GM12875 (cell line): ENCODE results near the gene EHMT2.

Experiments used
- H3K4me3 ChIP-seq: one replicate; pipeline ENCODE4 v1.5.1; 2011; ENCODE audit warnings: low read depth, low read length, control low read depth
- TF ChIP-seq, protein P1 (sequence below): IDR thresholded peaks from 2 replicates; pipeline ENCODE4 v1.5.1; 2011; ENCODE audit warnings: low read depth, mild to moderate bottlenecking, control low read depth, inconsistent platforms, low read length, moderate library complexity, borderline replicate concordance; ENCODE audit not compliant: insufficient read depth

Gene EHMT2

DNA sequence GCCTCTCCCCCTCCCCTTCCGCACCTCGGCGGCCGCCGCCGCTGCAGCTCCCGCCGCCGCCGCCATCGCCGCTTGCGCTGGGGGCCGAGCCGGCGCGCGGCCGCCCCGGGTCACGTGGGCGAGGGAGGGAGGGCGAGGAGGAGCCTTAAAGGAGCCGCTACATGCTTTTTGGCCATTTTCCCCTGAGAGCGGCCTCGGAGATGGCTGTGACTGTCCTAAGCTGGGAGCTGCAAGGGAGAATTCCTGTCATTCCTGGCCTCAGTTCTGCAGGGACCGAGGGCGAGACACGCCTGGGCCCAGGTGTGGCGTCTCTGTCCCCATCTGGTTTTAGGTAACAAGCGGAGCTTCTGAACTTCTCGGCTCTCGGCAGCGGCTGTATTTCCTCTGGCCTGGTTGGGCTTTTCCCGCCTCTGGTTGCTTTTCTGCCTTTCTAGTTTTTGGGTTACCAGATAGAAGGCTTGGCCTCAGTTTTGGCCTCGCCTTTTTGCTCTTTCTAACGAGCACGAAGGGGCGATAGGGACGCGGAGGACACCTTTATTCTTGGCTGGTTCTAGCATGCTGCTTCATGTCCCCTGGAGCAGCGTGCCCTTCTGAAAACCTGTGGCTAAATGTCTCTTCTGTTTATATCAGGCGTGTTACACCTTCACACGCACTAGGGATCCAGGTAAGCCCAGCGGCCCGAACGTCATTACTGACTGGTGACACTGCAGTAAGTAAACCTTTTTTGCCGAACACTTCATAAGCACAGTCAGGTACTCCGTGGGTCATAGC is at the start of gene EHMT2:
Gene EHMT2 (minus strand): TSS at position 87 of the 771 bp plus-strand sequence. CDS start 21 bp downstream, at position 66.
- H3K4me3 ChIP-seq, result peak within 1 kb of the TSS; percentile 70
- TF ChIP-seq, protein P1, sequence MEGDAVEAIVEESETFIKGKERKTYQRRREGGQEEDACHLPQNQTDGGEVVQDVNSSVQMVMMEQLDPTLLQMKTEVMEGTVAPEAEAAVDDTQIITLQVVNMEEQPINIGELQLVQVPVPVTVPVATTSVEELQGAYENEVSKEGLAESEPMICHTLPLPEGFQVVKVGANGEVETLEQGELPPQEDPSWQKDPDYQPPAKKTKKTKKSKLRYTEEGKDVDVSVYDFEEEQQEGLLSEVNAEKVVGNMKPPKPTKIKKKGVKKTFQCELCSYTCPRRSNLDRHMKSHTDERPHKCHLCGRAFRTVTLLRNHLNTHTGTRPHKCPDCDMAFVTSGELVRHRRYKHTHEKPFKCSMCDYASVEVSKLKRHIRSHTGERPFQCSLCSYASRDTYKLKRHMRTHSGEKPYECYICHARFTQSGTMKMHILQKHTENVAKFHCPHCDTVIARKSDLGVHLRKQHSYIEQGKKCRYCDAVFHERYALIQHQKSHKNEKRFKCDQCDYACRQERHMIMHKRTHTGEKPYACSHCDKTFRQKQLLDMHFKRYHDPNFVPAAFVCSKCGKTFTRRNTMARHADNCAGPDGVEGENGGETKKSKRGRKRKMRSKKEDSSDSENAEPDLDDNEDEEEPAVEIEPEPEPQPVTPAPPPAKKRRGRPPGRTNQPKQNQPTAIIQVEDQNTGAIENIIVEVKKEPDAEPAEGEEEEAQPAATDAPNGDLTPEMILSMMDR, result no peak

DNA sequence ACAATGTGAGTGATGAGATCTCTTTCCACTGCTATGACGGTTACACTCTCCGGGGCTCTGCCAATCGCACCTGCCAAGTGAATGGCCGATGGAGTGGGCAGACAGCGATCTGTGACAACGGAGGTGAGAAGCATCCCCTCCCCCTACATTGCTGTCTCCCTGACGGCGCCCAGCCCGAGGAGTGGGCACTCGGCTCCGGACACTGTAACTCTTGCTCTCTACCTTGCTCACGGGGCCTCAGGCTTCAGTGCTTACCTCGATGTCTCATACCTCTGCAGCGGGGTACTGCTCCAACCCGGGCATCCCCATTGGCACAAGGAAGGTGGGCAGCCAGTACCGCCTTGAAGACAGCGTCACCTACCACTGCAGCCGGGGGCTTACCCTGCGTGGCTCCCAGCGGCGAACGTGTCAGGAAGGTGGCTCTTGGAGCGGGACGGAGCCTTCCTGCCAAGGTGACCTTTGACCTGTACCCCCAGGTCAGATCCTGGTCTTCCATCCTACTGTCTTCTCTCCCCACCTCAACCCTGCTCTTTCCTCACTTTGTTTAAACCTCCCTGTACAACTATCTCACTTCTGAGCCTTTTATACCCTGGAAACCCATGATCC is 49.7 kb upstream of the EHMT2 start:
- no peak overlapping the region for H3K4me3 ChIP-seq
- TF ChIP-seq, protein P1, result no peak

DNA sequence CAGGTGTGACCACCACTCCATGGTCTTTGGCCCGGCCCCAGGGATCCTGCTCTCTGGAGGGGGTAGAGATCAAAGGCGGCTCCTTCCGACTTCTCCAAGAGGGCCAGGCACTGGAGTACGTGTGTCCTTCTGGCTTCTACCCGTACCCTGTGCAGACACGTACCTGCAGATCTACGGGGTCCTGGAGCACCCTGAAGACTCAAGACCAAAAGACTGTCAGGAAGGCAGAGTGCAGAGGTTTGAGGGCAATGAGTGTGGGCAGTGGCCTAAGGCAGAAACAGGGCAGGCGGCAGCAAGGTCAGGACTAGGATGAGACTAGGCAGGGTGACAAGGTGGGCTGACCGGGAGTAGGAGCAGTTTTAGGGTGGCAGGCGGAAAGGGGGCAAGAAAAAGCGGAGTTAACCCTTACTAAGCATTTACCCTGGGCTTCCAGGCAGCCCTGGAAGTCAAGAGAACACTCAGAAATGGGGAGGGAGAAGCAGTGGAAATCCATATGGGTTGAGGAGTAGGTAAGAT is 48.9 kb upstream of the EHMT2 start:
- TF ChIP-seq, protein P1, result no peak

DNA sequence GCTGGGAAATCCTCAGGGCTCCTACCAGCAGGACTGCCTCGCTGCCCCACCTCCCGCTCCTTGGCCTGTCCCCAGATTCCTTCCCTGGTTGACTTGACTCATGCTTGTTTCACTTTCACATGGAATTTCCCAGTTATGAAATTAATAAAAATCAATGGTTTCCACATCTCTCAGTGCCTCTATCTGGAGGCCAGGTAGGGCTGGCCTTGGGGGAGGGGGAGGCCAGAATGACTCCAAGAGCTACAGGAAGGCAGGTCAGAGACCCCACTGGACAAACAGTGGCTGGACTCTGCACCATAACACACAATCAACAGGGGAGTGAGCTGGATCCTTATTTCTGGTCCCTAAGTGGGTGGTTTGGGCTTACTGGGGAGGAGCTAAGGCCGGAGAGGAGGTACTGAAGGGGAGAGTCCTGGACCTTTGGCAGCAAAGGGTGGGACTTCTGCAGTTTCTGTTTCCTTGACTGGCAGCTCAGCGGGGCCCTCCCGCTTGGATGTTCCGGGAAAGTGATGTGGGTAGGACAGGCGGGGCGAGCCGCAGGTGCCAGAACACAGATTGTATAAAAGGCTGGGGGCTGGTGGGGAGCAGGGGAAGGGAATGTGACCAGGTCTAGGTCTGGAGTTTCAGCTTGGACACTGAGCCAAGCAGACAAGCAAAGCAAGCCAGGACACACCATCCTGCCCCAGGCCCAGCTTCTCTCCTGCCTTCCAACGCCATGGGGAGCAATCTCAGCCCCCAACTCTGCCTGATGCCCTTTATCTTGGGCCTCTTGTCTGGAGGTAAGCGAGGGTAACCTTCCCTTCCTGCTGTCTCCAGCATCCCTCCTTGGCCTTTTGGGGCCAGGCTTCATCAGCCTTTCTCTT is 48.2 kb upstream of the EHMT2 start, which contains the start of gene CFB:
Gene CFB (plus strand): TSS at position 589 of the 863 bp plus-strand sequence. CDS start 127 bp downstream, at position 716.
- TF ChIP-seq, protein P1, result no peak
- H3K4me3 ChIP-seq, result no peak within 1 kb of the TSS

More for the DNA sequence above, 48.9 kb upstream of the EHMT2 start:
- H3K4me3 ChIP-seq, result no peak overlapping the region

DNA sequence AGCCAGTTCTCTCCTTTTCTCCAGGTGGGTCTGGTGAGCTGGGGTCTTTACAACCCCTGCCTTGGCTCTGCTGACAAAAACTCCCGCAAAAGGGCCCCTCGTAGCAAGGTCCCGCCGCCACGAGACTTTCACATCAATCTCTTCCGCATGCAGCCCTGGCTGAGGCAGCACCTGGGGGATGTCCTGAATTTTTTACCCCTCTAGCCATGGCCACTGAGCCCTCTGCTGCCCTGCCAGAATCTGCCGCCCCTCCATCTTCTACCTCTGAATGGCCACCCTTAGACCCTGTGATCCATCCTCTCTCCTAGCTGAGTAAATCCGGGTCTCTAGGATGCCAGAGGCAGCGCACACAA is 47.6 kb upstream of the EHMT2 start:
- no peak overlapping the region for H3K4me3 ChIP-seq
- TF ChIP-seq, protein P1, result no peak

DNA sequence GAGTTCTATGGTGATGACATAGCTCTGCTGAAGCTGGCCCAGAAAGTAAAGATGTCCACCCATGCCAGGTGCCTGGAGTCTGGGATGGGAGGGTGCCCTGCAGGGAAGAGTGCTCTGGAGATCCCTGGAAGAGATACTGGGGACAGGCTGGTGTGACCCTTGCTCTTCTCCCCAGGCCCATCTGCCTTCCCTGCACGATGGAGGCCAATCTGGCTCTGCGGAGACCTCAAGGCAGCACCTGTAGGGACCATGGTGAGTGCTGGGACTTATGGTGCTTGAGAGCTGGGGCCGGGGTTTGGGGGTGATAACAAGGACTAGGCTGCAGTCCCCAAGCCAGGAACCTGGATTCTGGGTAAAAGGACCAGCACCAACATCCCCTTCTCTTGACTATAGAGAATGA is 46.2 kb upstream of the EHMT2 start:
- H3K4me3 ChIP-seq, result no peak overlapping the region
- TF ChIP-seq, protein P1, result no peak
